Measurements from ENCODE around the gene QRSL1. TPM values are rescaled to one million over a fixed set of nuclear protein-coding genes. Genes with fewer than 3 reads are reported as not detected.

The QRSL1 gene
- total and polyA plus RNA-seq, 2 experiments from 2014 or later = 18.4 to 19.3 TPM

- TF ChIP-seq REST (IDR thresholded peaks at IDR 0.05; ENCODE audit: unreplicated experiment) = no peak
Observed at GRCh38 chr6:106659859-106660258, 30.5 kb downstream of the QRSL1 start (continued).

- no peak overlapping the region for H3K27ac Mint-ChIP-seq
- TF ChIP-seq ZNF114 (CRISPR knock-in tag; IDR thresholded peaks at IDR 0.05) = no peak
- TF ChIP-seq REST (IDR thresholded peaks at IDR 0.05; ENCODE audit: unreplicated experiment) = no peak
- no peak for TF ChIP-seq CREB1 (CRISPR knock-in tag; IDR thresholded peaks at IDR 0.05; ENCODE audit: low read depth)
- TF ChIP-seq EZH2 (IDR thresholded peaks at IDR 0.05; ENCODE audit: low read depth, unreplicated experiment) = no peak
- TF ChIP-seq ZNF462 (CRISPR knock-in tag; IDR thresholded peaks at IDR 0.05) = no peak
- TF ChIP-seq STAT1 (IDR thresholded peaks at IDR 0.05; ENCODE audit: unreplicated experiment) = no peak
- TF ChIP-seq POLR2AphosphoS5 (IDR thresholded peaks at IDR 0.05; ENCODE audit: low read depth) = no peak
- TF ChIP-seq ZNF331 (CRISPR knock-in tag; IDR thresholded peaks at IDR 0.05; ENCODE audit: low read depth) = no peak
- TF ChIP-seq JUNB (IDR thresholded peaks at IDR 0.05; ENCODE audit: unreplicated experiment) = no peak
- TF ChIP-seq ETS1 (IDR thresholded peaks at IDR 0.05) = no peak
- no peak for TF ChIP-seq EZH2phosphoT487 (IDR thresholded peaks at IDR 0.05; ENCODE audit: unreplicated experiment)
Observed at GRCh38 chr6:106662458-106662857, 33.1 kb downstream of the QRSL1 start.

More at GRCh38 chr6:106662458-106662857, 33.1 kb downstream of the QRSL1 start:
- H3K4me3 ChIP-seq = no peak overlapping the region
- peaks cover 16% of the 10 kb centered on the region for H3K9me3 Mint-ChIP-seq
- no peaks in the 10 kb centered on the region; the same call in 1 of the 2 replicates for H3F3A ChIP-seq (replicated peaks; ENCODE audit: low read depth)
- DNase-seq (ENCODE audit: low spot score) (no peak), ATAC-seq (no peak)
- no peaks in the 10 kb centered on the region for H3K27me3 Mint-ChIP-seq (ENCODE audit: insufficient read depth, low read depth, poor library complexity)
- no peak overlapping the region for H3K27ac ChIP-seq (ENCODE audit: low read depth)
- H3K79me2 ChIP-seq (replicated peaks; ENCODE audit: insufficient read depth) = no peaks in the 10 kb centered on the region
- no peak overlapping the region for H3K4me3 Mint-ChIP-seq
- no peaks in the 10 kb centered on the region for H4K20me1 ChIP-seq (replicated peaks; ENCODE audit: insufficient read depth)
- peaks cover 32% of the 10 kb centered on the region for H3K4me1 ChIP-seq (ENCODE audit: insufficient read depth)
- H3K9me2 ChIP-seq (ENCODE audit: insufficient read depth) = no peaks in the 10 kb centered on the region
- H3K36me3 Mint-ChIP-seq (ENCODE audit: low read depth) = peaks cover 72% of the 10 kb centered on the region
- no peaks in the 10 kb centered on the region for H3K27me3 ChIP-seq (ENCODE audit: insufficient read depth)
- no peak overlapping the region for H2AFZ ChIP-seq
- peaks cover 6% of the 10 kb centered on the region; the same call in 1 of the 2 replicates for H3K36me3 ChIP-seq (ENCODE audit: insufficient read depth)
- H3K4me1 Mint-ChIP-seq = peaks cover 31% of the 10 kb centered on the region
- no peak overlapping the region for H3K4me2 ChIP-seq
